Measurements from ENCODE around the gene RAB12.

Gene RAB12

GRCh38 chr18:8595445-8595844 is 13.8 kb upstream of the RAB12 start:
- ATAC-seq (ENCODE audit: low read depth) (no peak), DNase-seq (ENCODE audit: low spot score) (no peak)
- Histone ChIP-seq H3K27ac (ENCODE audit: poor library complexity, severe bottlenecking) (no peak overlapping the region), H3K4me1 (ENCODE audit: insufficient read depth, poor library complexity, severe bottlenecking) (no peaks in the 10 kb centered on the region), H3K4me3 (ENCODE audit: severe bottlenecking) (no peak overlapping the region), H3K36me3 (ENCODE audit: low read depth) (no peaks in the 10 kb centered on the region), H3K9me3 (ENCODE audit: severe bottlenecking) (no peaks in the 10 kb centered on the region), H3K27me3 (ENCODE audit: insufficient read depth, poor library complexity, severe bottlenecking) (no peaks in the 10 kb centered on the region)
- TF ChIP-seq, protein P1, sequence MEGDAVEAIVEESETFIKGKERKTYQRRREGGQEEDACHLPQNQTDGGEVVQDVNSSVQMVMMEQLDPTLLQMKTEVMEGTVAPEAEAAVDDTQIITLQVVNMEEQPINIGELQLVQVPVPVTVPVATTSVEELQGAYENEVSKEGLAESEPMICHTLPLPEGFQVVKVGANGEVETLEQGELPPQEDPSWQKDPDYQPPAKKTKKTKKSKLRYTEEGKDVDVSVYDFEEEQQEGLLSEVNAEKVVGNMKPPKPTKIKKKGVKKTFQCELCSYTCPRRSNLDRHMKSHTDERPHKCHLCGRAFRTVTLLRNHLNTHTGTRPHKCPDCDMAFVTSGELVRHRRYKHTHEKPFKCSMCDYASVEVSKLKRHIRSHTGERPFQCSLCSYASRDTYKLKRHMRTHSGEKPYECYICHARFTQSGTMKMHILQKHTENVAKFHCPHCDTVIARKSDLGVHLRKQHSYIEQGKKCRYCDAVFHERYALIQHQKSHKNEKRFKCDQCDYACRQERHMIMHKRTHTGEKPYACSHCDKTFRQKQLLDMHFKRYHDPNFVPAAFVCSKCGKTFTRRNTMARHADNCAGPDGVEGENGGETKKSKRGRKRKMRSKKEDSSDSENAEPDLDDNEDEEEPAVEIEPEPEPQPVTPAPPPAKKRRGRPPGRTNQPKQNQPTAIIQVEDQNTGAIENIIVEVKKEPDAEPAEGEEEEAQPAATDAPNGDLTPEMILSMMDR (IDR thresholded peaks at IDR 0.05; ENCODE audit: poor library complexity, severe bottlenecking): no peak

DNA sequence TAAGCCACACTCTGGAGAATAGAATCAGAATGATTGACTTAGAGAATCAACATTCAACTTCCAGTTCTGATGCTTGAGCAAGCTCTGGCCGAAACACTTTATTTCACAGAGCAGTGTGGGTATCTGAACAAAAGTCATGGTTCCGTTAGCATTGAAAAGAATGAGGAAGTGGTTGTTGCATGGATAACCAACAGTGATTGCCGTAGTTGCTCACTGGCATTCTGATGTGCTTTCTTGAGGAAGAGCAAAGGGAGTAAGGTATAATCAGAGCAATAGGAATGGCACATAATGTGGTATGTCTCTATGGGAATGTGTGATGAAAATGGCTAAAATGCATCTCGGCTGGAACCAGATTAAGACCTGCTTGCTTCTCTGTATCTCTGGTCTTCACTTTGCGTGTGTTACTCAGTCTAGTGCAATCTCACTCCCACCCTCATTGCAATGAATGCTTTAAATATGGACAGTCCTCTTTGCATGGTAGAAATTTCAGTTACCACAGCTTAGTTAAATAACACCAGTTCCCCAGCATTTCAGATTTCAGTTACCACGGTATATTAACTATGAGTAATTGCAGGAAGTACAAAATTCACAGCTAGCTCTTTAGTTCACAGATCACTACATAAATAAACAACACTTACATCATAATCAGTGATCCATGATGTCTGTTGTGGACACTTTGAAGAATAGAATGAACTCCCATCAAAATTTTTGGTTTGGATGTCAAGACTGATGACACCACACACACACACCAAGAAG is 7.8 kb upstream of the RAB12 start:
- ATAC-seq (ENCODE audit: low read depth): no peak
- Histone ChIP-seq H3K27ac (ENCODE audit: poor library complexity, severe bottlenecking) (no peak overlapping the region), H3K27me3 (ENCODE audit: insufficient read depth, poor library complexity, severe bottlenecking) (no peaks in the 10 kb centered on the region), H3K9me3 (ENCODE audit: severe bottlenecking) (no peaks in the 10 kb centered on the region), H3K36me3 (ENCODE audit: low read depth) (no peaks in the 10 kb centered on the region), H3K4me3 (ENCODE audit: severe bottlenecking) (no peak overlapping the region), H3K4me1 (ENCODE audit: insufficient read depth, poor library complexity, severe bottlenecking) (no peaks in the 10 kb centered on the region)
- no peak for DNase-seq (ENCODE audit: low spot score)
- TF ChIP-seq, protein P1 (IDR thresholded peaks at IDR 0.05; ENCODE audit: poor library complexity, severe bottlenecking): no peak

GRCh38 chr18:8602040-8602439 is 7.2 kb upstream of the RAB12 start:
- no peaks in the 10 kb centered on the region for H3K9me3 ChIP-seq (ENCODE audit: severe bottlenecking)
- H3K4me3 ChIP-seq (ENCODE audit: severe bottlenecking): no peak overlapping the region
- TF ChIP-seq, protein P1 (IDR thresholded peaks at IDR 0.05; ENCODE audit: poor library complexity, severe bottlenecking): no peak
- H3K4me1 ChIP-seq (ENCODE audit: insufficient read depth, poor library complexity, severe bottlenecking): no peaks in the 10 kb centered on the region
- no peak overlapping the region for H3K27ac ChIP-seq (ENCODE audit: poor library complexity, severe bottlenecking)
- DNase-seq (ENCODE audit: low spot score) (no peak), ATAC-seq (ENCODE audit: low read depth) (no peak)
- H3K27me3 ChIP-seq (ENCODE audit: insufficient read depth, poor library complexity, severe bottlenecking): no peaks in the 10 kb centered on the region
- no peaks in the 10 kb centered on the region for H3K36me3 ChIP-seq (ENCODE audit: low read depth)

DNA sequence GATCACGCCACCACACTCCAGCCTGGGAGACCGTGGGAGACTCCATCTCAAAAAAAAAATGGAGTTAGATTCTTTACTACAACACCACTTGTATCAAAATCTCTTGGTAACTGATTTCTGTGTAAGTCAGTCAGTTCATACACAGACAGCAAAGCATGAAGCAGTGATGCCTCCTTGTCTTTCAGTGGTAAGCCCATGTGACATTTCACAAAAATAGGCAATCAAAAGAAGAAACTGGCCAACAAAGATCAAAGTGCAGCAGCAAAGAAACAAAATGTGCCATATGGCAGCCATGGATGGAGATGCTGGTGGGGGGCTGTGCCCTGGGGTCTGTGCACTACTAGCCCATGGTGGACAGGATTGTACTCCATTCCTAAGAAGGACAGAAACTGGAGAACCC is 6.7 kb upstream of the RAB12 start:
- Histone ChIP-seq H3K27ac (ENCODE audit: poor library complexity, severe bottlenecking) (no peak overlapping the region), H3K4me1 (ENCODE audit: insufficient read depth, poor library complexity, severe bottlenecking) (no peaks in the 10 kb centered on the region), H3K9me3 (ENCODE audit: severe bottlenecking) (no peaks in the 10 kb centered on the region), H3K4me3 (ENCODE audit: severe bottlenecking) (no peak overlapping the region), H3K27me3 (ENCODE audit: insufficient read depth, poor library complexity, severe bottlenecking) (no peaks in the 10 kb centered on the region), H3K36me3 (ENCODE audit: low read depth) (no peaks in the 10 kb centered on the region)
- no peak for ATAC-seq (ENCODE audit: low read depth)
- TF ChIP-seq, protein P1 (IDR thresholded peaks at IDR 0.05; ENCODE audit: poor library complexity, severe bottlenecking): no peak
- no peak for DNase-seq (ENCODE audit: low spot score)
